ENCODE data around the gene GARS1.

GARS1 gene

GRCh38 chr7:30604901-30605300 lies 10.2 kb downstream of the GARS1 start:
- DNase-seq (ENCODE audit: low read depth, low spot score), result no peak
- H3K36me3 ChIP-seq (ENCODE audit: insufficient read depth, low read length), result peaks cover 96% of the 10 kb centered on the region
- H3K4me3 ChIP-seq, result no peak overlapping the region
- no peaks in the 10 kb centered on the region for H3K9me3 ChIP-seq (ENCODE audit: low read depth, low read length)
- TF ChIP-seq EZH2 (IDR thresholded peaks at IDR 0.05) (no peak), POLR2AphosphoS5 (IDR thresholded peaks at IDR 0.05; ENCODE audit: borderline replicate concordance, low read depth, low read length) (no peak), FOXP2 (optimal IDR thresholded peaks at IDR 0.05; ENCODE audit: control extremely low read depth, extremely low read length, insufficient read depth) (no peak)
- no peak overlapping the region for H3K27ac ChIP-seq
- H3K9ac ChIP-seq (ENCODE audit: insufficient read length), result no peak overlapping the region

- H3K27ac ChIP-seq, result no peak overlapping the region
- no peak for DNase-seq (ENCODE audit: low read depth, low spot score)
- H3K9ac ChIP-seq (ENCODE audit: insufficient read length), result no peak overlapping the region
- H3K9me3 ChIP-seq (ENCODE audit: low read depth, low read length), result no peaks in the 10 kb centered on the region
- TF ChIP-seq FOXP2 (optimal IDR thresholded peaks at IDR 0.05; ENCODE audit: control extremely low read depth, extremely low read length, insufficient read depth) (no peak), EZH2 (IDR thresholded peaks at IDR 0.05) (no peak), POLR2AphosphoS5 (IDR thresholded peaks at IDR 0.05; ENCODE audit: borderline replicate concordance, low read depth, low read length) (no peak)
- H3K4me3 ChIP-seq, result no peak overlapping the region
- peaks cover 96% of the 10 kb centered on the region for H3K36me3 ChIP-seq (ENCODE audit: insufficient read depth, low read length)
Measured at GRCh38 chr7:30605832-30606231, 11.2 kb downstream of the GARS1 start.

GRCh38 chr7:30612658-30613265 lies 18.1 kb downstream of the GARS1 start:
- H3K27ac ChIP-seq, result no peak overlapping the region
- DNase-seq (ENCODE audit: low read depth, low spot score), result no peak
- no peak overlapping the region for H3K4me3 ChIP-seq
- no peak overlapping the region for H3K9ac ChIP-seq (ENCODE audit: insufficient read length)
- peaks cover 99% of the 10 kb centered on the region for H3K36me3 ChIP-seq (ENCODE audit: insufficient read depth, low read length)
- no peak for TF ChIP-seq FOXP2 (optimal IDR thresholded peaks at IDR 0.05; ENCODE audit: control extremely low read depth, extremely low read length, insufficient read depth)
- no peak for TF ChIP-seq EZH2 (IDR thresholded peaks at IDR 0.05)
- no peak for TF ChIP-seq POLR2AphosphoS5 (IDR thresholded peaks at IDR 0.05; ENCODE audit: borderline replicate concordance, low read depth, low read length)
- no peaks in the 10 kb centered on the region for H3K9me3 ChIP-seq (ENCODE audit: low read depth, low read length)

- no peak overlapping the region for H3K9ac ChIP-seq (ENCODE audit: insufficient read length)
- no peaks in the 10 kb centered on the region for H3K9me3 ChIP-seq (ENCODE audit: low read depth, low read length)
- H3K4me3 ChIP-seq, result no peak overlapping the region
- no peak for TF ChIP-seq POLR2AphosphoS5 (IDR thresholded peaks at IDR 0.05; ENCODE audit: borderline replicate concordance, low read depth, low read length)
- no peak for TF ChIP-seq FOXP2 (optimal IDR thresholded peaks at IDR 0.05; ENCODE audit: control extremely low read depth, extremely low read length, insufficient read depth)
- no peak for TF ChIP-seq EZH2 (IDR thresholded peaks at IDR 0.05)
- no peak for DNase-seq (ENCODE audit: low read depth, low spot score)
- no peak overlapping the region for H3K27ac ChIP-seq
- H3K36me3 ChIP-seq (ENCODE audit: insufficient read depth, low read length), result peaks cover 99% of the 10 kb centered on the region
Measured at GRCh38 chr7:30613366-30614325, 19.0 kb downstream of the GARS1 start.

GRCh38 chr7:30616318-30616717 lies 21.6 kb downstream of the GARS1 start:
- no peak for DNase-seq (ENCODE audit: low read depth, low spot score)
- no peak overlapping the region for H3K27ac ChIP-seq
- no peak overlapping the region for H3K9ac ChIP-seq (ENCODE audit: insufficient read length)
- H3K9me3 ChIP-seq (ENCODE audit: low read depth, low read length), result no peaks in the 10 kb centered on the region
- TF ChIP-seq EZH2 (IDR thresholded peaks at IDR 0.05) (no peak), POLR2AphosphoS5 (IDR thresholded peaks at IDR 0.05; ENCODE audit: borderline replicate concordance, low read depth, low read length) (no peak), FOXP2 (optimal IDR thresholded peaks at IDR 0.05; ENCODE audit: control extremely low read depth, extremely low read length, insufficient read depth) (no peak)
- H3K36me3 ChIP-seq (ENCODE audit: insufficient read depth, low read length), result peaks cover 99% of the 10 kb centered on the region
- no peak overlapping the region for H3K4me3 ChIP-seq

- Histone ChIP-seq H3K36me3 (ENCODE audit: insufficient read depth, low read length) (peaks cover 99% of the 10 kb centered on the region), H3K27ac (no peak overlapping the region)
- DNase-seq (ENCODE audit: low read depth, low spot score), result no peak
Measured at GRCh38 chr7:30617359-30617758, 22.7 kb downstream of the GARS1 start.

GRCh38 chr7:30618080-30618676 lies 23.5 kb downstream of the GARS1 start:
- Histone ChIP-seq H3K9ac (ENCODE audit: insufficient read length) (no peak overlapping the region), H3K4me3 (no peak overlapping the region), H3K9me3 (ENCODE audit: low read depth, low read length) (no peaks in the 10 kb centered on the region), H3K36me3 (ENCODE audit: insufficient read depth, low read length) (peaks cover 99% of the 10 kb centered on the region), H3K27ac (no peak overlapping the region)
- DNase-seq (ENCODE audit: low read depth, low spot score), result no peak
- TF ChIP-seq FOXP2 (optimal IDR thresholded peaks at IDR 0.05; ENCODE audit: control extremely low read depth, extremely low read length, insufficient read depth) (no peak), EZH2 (IDR thresholded peaks at IDR 0.05) (no peak), POLR2AphosphoS5 (IDR thresholded peaks at IDR 0.05; ENCODE audit: borderline replicate concordance, low read depth, low read length) (no peak)

More at GRCh38 chr7:30617359-30617758, 22.7 kb downstream of the GARS1 start:
- Histone ChIP-seq H3K4me3 (no peak overlapping the region), H3K9me3 (ENCODE audit: low read depth, low read length) (no peaks in the 10 kb centered on the region), H3K9ac (ENCODE audit: insufficient read length) (no peak overlapping the region)
- TF ChIP-seq POLR2AphosphoS5 (IDR thresholded peaks at IDR 0.05; ENCODE audit: borderline replicate concordance, low read depth, low read length) (no peak), EZH2 (IDR thresholded peaks at IDR 0.05) (no peak), FOXP2 (optimal IDR thresholded peaks at IDR 0.05; ENCODE audit: control extremely low read depth, extremely low read length, insufficient read depth) (no peak)

GRCh38 chr7:30618961-30619360 lies 24.3 kb downstream of the GARS1 start:
- Histone ChIP-seq H3K4me3 (no peak overlapping the region), H3K9ac (ENCODE audit: insufficient read length) (no peak overlapping the region), H3K27ac (no peak overlapping the region), H3K9me3 (ENCODE audit: low read depth, low read length) (no peaks in the 10 kb centered on the region), H3K36me3 (ENCODE audit: insufficient read depth, low read length) (peaks cover 99% of the 10 kb centered on the region)
- no peak for DNase-seq (ENCODE audit: low read depth, low spot score)
- TF ChIP-seq POLR2AphosphoS5 (IDR thresholded peaks at IDR 0.05; ENCODE audit: borderline replicate concordance, low read depth, low read length), result no peak
- TF ChIP-seq FOXP2 (optimal IDR thresholded peaks at IDR 0.05; ENCODE audit: control extremely low read depth, extremely low read length, insufficient read depth), result no peak
- no peak for TF ChIP-seq EZH2 (IDR thresholded peaks at IDR 0.05)

Data from SK-N-MC (cell line).